T-helper 1 cell (primary cell): Measurements from ENCODE around the gene PLCH2.
A peak's percentile ranks its signal among the peaks of the same experiment; 100 is the strongest.

Experiments used
- DNase-seq, 5 donors: peaks; one replicate each; pipeline ENCODE4 v3.0.0-alpha.2; 2012 to 2020

The PLCH2 gene

DNA sequence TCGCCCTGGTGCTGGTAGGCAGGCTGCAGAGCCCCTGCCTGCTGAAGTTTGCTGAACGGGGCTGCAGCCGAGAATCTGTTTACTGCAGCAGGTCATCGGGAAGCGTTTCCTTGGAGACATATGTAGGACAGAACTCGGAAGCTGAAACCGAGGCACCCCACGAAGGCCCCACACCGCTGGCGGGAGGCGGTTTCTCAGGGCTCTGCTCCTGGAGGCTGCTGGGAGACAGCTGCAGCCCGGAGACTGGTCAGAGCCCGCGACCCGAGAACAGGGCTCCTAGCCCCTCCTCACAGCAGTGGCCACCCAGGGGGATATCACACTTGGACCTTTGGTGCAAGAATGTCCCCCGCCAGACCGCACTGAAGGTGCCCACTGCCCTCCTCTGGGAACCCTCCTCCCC lies 12.7 kb upstream of the PLCH2 start:
- no peak for DNase-seq

DNA sequence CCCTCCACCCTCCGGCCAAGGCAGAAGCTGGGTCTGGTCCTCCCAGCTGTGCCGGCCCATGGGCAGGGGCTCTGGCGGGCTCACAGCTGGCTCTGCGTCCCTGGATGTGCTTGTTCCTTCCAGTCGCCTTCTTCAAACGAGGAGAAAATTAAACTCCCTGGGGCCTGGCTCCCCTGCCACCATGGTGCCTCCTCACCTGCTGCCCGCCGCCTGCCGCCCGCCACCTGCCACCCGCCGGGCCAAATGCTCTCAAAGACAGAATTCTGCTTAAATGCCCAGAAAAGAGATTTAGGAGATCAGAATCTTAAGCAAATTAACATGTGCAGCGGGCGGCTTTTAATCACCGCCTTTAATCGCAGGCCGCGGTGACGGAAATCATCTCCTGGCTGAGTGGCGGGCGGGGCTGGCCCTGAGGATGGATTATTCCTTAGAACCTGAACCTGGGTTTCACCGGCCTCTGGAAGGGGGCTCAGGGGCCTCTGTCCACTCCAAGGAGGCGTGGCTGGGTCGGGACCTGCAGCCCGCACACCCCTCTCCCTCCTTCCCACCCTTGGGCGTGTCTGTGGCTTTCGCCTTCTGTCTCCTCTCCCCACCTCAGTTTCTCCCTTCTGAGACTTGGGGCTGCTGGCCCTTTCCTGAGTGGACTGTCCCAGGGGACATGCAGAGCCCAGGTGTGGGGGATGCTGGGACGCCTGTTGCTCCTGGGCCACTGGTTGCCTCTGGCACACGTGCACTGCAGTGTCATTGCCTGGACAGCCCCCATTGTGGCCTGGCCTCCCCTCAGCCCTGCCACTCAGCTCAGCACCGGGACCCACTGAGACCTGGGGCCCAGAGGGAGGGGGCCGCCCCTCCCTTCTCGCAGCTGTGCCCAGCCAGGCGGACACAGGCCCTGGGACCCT lies 10.5 kb upstream of the PLCH2 start:
- DNase-seq = no peak

DNA sequence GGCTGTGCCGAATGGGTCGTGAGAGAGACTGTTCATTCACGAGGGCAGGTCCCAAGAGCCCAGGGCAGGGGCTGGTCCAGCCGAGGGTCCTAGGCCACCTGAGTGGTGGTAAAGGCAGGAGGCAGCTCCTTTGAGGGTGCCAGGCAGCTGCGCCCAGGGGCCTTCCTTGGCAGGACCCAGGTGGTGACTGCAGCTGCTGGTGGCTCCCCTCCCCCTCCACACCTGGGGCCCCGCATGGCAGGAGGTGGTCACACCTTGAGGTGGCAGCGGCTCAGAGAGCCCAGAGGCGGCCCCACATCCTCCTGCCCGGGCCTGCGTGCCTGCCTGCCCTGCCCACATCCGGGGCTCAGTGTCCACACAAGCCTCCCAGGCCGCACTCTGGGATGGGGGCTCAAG lies 9.8 kb upstream of the PLCH2 start:
- no peak for DNase-seq

DNA sequence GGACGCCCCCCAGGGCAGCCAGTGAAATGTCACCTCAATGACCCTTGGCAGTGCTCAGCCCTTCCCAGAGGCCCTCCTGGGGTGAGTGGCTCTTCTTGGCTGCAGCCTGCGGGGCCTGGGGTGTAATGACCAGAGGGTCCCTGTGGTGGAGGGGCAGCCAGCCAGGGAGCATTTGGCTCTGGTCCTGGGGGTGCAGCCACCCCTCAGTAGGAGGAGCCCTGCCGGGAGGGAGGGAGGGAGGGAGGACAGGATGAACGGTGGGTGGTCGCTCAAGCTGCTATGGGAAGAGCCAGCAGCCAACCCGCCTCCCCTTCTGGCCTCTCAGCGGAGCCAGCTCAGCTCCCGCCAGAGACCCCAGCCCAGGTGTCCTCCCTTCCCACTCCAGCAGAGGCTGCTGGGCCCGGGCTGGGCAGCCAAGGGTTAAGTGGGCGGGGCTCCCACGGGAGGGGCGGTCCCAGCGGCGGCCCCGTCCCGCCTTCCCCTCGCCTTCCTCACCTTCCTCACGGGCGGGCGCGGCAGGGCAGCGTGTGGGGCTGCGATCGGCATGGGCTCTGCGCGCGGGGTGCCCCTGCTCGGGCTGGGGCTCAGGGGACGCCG lies 9.0 kb upstream of the PLCH2 start:
- peak in 2 of 5 donors; percentile 13 to 23 for DNase-seq

DNA sequence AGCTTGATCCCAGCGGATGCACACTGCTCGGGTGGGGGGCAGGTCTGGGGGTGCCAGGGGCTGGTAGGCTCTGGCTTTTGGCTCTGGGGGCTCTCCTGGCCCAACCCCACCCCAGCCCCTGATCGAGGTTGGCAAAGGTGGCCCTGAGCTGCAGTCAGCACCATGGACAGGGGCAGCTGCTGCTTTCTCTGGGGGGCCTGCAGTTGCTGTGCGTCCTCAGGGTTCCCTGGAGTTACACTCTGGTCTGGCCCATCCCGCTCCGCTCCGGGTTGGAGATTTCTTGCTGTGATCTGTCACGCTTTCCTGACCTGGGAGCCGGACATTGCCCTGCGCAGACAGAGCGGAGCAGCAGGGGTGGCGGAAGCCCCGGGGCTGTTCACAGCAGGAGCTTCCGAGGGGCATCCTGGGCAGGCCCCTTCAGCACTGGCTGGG lies 8.0 kb upstream of the PLCH2 start:
- peak in 2 of 5 donors; percentile 38 to 43 for DNase-seq

DNA sequence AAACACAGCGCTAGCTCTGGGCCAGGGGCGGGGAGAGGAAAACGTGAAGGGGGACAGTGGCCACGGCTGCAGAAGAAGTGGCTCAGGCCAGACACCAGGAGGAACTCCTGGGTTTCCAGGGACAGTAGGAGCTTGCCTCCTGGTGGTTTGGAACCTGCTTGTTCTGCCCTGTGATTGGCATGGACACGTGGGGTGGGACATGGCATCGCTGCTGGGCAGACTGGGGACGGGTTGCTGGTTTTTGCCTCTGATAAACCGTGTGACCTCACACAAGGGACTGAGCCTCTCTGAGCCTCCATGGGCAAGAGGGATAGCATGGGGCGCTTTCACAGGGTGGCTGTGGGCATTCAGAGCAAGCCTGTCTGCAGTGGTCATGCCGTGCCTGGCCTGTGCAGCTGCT lies 7.5 kb upstream of the PLCH2 start:
- no peak for DNase-seq

DNA sequence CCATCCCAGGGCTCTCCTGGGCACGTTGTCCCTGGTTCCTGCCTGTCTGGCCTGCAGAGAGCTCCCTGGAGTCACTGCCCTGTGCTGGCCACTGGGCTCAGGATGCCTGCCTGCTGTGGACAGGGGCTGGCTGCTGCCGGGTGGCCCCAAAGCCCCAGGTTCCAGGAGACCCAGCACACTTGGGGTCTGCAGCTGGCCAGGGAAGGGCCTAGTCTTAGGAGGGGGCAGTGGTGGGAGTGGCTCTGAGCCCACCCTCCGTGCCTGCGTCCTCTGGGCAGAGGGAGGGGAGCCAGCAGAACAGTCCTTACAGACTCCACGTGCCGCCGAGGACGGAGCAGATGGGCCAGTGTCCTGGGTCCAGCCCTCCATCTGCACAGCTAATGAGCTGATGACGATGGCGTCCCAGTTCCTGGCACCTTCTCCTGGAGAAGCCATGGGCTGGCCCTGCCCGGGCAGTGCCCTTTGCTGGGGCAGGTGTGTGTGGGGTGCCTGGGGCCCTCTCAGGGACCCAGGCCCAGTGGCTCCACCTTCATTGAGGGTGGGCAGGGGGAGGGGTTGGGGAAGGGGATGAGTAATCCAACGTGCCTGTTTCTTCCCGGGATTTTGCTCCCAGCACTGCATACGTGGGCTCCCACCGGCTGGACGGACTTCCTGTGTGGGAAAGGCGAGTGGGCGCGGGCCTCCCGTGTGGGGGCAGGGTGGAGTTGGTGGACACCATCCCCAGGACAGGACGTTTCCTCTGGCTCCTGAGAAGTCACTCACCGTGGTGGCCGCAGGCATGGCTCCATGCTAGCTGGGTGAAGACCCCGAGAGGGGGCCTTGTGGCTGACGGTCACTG lies 6.8 kb upstream of the PLCH2 start:
- no peak for DNase-seq

DNA sequence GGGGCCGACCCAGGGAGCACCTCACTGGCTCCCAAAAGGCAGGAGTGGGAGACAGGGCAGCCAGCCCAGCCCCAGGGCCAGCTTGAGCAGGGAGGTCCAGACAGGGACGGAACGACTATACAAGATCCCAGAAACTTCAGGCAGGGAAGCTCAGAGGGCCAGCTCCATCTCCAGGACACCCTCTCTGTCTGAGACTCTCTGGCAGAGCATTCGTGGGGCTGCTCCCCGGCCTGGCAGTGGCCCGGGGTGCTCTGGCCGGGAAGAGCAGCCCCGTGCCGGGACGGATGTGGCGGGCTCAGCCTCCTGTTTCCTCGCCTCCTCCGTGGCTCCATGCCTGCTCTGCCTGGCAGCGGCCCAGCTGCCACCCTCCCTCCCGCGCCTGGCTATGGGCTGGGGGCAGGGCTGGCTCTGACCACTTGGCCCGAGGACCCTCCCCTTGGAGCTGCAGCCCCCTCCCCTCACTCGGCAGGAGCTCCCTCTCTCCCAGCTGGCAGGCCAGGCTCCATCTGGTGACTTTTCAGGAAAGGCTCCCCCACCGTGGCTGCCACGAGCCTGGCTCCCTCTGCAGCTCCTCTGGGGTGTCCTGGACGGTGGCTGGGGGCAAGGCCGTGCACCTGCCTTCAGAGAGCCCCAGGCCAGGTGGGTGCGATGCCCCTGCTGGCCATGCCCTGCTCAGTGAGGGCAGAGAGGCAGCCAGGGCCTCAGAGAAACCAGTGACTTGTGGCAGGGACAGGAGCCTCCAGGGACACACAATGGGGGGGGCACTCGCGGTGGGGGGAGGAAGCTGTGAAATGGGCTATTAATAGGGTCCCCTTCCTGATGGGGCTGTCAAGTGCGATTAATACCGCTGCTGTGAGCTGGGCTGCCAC lies 5.6 kb upstream of the PLCH2 start:
- DNase-seq = no peak

DNA sequence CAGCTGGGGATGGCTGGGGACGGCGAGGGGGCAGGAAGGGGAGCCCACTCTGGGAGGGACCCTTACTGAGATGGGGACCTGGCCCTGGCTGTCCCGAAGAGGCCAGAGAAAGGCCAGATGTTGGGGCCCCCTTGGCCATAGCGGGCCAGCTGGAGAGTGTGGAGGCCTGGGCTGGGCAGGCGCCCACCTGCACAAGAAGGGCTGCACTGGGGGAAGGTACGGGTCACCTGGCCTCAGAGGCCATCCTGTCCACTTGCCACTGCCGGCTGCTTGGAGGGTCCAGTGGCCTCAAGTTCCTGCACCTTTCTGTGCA lies 5.0 kb upstream of the PLCH2 start:
- no peak for DNase-seq

DNA sequence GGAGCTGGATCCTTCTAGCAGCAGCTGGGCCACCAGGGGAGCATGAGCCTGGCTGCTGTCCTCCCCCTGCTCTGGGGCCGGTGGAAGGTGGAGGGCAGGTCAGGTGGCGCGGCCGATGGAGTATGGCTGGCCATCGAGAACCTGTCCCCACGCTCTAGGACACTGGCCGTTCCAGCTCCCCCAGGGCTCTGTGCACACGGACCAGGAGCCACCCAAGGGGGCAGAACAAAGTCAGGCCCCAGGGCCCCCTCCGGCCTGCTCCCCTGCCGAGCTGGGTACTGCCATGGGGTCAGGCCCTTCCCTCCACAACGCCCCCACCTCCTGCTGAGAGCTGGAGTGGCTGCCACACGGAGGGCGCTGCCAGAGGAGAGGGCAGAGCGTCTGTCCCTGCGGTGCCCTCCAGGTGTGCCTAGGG lies 4.5 kb upstream of the PLCH2 start:
- no peak for DNase-seq

DNA sequence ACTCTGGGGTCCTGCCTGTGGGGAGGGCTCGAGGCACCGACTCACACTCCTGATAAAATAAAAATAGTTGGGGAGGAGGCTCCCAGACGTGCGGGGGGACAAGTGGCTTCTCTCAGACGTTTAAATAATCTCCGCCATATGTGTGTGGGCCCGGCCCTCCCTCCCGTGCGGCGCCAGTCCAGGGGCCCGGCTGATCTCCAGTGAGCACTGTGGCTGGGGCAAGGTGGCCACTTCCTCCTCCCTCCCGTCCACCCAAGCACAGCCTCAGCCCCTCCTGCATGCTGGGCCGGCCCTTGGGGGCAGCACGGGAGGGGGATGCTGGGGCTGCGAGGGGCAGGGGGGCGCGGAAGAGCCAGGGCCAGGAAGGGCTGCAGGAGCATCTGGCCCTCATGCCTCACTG lies 4.0 kb upstream of the PLCH2 start:
- DNase-seq = no peak

DNA sequence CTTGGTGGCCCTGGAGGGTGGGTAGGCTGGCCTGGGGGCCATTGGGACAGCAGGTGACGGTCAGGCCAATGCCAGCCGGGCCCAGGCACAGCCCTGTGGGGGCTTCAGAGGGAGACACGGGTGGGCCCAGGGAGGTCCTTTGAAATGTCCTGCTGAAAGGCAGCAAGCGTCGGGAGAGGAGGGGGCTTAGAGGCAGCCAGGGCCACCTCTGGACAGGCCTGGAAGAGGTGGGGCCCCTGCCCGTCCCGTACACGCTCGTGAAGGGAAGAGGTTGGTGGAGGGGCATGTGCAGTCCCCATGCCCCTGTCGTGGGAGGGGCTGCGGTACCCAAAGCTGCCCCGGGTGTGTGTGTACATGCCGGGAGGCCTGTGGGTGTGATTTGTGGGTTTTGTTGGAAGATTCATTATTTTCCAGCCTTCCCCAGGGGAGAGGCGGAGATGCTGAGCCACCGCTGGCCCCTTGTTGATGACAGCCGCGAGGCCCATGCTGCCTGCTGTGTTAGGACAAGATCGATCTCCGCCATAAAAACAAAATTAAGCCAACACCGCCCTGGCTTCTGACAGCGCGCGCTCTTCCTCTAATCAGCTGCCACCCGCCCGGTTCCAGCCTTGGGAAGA lies 3.4 kb upstream of the PLCH2 start:
- no peak for DNase-seq

DNA sequence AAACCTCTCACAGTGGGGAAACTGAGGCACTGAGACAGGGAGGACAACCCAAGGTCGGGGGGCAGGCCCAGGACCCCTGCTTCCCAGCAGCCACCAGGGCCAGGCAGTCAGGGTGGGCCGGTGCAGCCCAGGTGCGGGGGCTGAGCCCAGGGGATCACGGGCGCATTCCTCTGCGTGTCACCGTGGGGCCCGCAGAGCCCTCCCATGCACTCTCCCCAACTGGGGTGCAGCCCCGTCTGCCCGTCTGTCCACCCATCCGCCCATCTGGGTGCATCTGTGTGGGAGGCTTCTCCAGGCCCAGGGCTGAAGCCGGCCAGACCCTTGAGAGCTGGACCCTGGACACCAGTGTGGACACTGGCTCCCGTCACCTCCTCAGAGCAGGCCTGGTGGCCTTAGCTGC lies 2.9 kb upstream of the PLCH2 start:
- DNase-seq = no peak

DNA sequence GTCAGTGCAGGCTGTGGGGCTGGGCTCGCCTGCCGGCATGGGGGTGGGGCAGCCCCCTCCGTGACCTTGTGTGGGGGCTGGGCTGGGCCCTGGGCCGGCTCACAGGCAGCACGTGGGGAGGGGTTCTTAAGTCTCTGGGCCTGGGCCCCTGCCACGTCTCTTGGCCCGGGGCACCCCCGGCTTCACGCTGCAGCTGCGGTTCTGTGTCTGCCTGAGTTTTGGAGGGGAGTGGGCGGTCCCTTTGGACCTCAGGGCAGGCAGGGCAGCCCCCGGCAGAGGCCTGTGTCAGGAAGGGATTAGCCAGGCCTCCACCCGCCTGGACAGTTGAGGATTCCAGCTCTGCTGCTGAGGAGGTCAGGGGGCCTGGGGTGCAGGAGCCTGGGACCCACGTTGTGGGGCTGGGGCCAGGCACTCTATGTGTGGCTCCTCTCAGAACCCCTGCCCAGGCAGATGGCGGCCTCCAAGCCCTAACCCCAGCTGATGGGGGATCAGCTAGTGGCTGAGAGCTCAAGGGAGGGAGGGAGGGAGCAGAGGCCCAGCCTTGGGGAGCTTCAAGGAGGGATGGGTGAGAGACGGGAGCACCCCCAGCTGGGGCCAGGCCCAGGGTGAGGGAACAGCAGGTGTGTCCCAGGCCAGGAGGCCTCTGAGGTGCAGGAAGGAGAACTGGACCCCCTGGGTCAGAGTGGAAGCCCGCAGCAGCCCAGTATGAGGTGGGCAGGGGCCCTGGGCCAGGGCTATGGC lies 1.8 kb upstream of the PLCH2 start:
- no peak for DNase-seq

DNA sequence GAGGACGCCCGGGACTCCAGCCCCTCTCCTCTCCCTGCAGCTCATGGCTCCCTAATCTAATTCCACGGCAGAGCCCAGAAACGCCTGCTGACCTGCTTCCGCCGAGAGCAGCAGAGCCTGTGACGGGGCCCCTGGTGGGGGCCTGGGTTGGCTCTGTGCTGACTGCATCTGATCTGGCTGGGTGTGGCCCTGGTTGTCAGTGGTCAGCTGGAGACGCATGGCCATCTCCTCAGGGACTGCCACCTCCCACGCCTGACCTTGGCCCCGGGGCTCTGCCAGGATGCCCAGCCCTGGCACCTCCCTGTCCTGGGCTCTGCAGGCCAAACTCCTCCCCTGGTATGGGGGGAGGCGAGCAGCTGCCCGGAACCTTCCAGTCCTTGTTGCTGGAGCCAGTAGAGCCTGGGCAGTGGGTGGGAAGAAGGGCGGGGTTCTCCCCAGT lies 1.1 kb upstream of the PLCH2 start:
- DNase-seq = no peak

DNA sequence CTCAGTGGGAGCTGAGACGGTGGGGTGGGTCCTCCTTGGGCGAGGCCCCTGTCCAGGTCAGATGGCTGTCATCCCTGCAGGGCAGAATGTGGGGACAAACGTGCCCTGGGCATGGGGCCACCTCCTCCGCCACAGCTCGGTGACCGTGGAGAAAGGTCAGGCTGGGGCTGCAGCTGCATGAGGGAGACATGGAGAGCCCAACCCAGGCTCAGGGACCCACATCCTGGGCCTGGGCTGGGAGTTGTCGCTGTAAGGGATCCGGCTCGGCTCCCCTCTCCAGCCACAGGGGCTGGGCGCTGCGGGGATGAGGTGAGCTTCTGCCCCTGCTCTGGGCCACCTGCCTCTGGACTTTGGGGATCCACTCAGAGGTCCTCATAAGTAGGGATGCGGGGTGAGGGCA lies 518 bp upstream of the PLCH2 start:
- no peak for DNase-seq

DNA sequence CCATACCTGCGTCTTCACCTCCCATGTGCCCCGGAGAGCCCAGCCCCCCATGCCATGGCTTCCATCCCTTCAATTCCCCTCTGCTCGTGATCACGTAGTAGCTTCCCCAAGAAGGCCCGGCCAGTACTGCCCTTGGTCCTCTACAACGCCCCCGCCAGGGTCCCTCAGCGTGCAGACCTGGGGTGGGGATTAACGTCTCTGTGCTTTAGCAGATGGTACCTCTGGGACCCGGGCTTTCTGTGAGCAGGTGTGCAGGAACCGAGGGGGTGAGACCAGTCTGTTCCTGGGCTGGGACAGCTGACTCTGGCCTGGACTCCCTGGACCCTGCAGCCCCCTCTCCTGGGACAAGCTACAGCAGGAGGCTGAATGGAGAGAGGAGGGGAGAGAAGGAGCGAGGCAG lies 1.2 kb downstream of the PLCH2 start:
- no peak for DNase-seq

DNA sequence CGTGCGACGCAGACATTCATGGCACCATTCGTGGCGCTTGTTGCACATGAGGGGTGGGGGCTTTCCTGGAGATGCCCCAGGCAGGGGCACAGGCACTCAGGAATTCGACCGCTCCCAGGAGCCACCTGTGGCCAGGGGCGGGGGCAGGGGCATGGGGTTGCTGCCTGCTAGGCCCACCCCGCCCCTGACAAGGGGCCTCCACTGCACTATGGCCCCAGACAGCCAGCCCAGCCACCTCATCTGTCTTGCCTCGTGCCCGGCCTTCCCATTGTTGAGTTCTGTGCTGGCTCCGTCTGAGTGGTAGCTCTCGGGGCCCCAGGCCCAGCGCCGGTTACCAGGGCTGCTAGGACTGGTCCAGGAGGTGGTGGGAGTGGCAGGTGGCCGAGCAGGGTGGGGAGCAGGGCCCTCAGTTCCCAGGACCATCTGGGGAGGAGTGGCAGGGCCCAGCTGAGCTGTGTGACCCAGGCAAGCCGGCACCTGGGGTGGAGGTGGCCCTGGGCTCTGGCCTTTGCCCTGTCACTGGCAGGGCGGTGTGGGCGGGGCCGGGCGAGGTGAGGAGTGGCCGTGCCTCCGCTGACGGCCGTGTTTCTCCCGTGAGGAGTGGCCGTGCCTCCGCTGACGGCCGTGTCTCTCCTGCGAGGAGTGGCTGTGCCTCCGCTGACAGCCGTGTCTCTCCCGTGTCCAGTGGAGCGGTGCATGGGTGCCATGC lies 1.9 kb downstream of the PLCH2 start:
- no peak for DNase-seq

DNA sequence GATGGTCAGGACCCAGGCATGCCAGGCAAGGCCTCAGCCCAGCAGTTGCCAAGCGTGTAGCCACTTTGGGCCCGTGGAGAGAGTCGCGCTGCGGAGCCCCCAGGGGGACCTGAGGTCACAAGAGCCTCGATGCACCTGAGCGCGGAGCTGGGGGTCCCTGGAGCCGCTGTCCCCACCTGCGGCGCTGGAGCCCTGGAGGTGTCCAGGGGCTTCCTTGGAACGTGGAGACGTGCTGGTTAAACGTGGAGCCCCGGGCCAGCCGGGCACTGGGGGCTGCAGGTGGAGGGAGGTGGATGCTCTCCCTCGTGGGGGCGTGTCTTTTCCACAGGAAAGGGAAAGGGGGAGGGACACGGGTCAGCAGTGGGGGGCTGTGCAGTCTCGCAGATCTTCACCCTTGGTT lies 3.1 kb downstream of the PLCH2 start:
- no peak for DNase-seq

DNA sequence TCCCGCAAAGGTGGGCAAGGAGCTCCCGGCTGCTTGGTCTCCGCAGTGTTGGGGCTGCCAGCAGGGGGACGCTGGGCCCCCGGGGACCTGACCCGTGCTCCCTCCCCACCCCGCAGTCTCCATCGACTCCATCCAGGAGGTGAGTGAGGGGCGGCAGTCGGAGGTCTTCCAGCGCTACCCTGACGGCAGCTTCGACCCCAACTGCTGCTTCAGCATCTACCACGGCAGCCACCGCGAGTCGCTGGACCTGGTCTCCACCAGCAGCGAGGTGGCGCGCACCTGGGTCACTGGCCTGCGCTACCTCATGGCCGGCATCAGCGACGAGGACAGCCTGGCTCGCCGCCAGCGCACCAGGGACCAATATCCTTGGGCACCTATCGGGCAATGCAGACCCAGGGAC lies 3.5 kb downstream of the PLCH2 start:
- no peak for DNase-seq
